Measurements from ENCODE around the gene TEP1.
A peak's percentile ranks its signal among the peaks of the same experiment; 100 is the strongest.
"Not testable (repeated sequence)": the region's sequence is repeated elsewhere in the genome, so short reads cannot be mapped to it uniquely, and the experiment has no call there.

TEP1 gene

GRCh38 chr14:20384886-20385285, 28.4 kb downstream of the TEP1 start:
- no peak for DNase-seq

- DNase-seq: no peak
Measured at GRCh38 chr14:20384321-20384720, 29.0 kb downstream of the TEP1 start.

GRCh38 chr14:20383636-20384035, 29.7 kb downstream of the TEP1 start:
- DNase-seq: no peak

DNA sequence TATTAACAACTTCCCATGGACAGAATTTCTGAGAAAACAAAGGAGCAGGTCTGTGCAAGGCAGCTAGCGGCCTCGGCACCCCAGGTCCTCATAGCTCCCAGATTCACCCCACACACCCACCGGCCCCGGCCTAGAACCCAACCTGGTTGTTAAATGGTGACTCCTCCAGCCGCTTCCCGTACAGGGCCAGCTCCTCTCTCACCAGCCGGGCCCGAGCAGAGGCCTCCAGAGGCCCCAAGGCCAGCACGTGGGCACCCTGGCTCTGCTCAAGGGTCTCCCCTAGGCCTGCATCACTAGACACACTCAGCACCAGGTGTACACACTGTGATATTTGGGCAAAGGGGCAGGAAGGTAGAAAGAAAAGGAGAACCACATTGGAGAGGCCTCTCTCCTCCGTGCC, 30.3 kb downstream of the TEP1 start:
- DNase-seq: no peak

DNA sequence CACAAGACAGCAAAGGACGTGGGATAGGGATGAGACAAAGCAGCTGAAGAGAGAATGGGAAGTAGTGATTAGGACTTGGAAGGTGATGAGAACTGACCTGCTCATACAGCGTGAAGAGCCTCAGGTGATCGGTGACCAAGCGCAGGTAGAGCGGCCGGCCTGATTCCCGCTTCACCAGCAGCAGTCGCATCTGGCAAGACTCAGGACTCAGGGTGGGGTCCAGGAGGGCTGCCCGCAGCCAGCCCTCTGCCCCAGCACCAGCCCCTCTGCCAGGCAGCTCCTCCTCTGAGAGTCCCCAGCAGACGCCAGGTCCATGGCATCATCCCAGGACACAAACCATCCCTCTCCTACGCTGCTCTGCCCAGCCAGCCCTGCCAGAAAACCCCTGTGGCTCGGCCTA, 30.8 kb downstream of the TEP1 start:
- DNase-seq: no peak

- no peak for DNase-seq
Measured at GRCh38 chr14:20381341-20381740, 32.0 kb downstream of the TEP1 start.

DNA sequence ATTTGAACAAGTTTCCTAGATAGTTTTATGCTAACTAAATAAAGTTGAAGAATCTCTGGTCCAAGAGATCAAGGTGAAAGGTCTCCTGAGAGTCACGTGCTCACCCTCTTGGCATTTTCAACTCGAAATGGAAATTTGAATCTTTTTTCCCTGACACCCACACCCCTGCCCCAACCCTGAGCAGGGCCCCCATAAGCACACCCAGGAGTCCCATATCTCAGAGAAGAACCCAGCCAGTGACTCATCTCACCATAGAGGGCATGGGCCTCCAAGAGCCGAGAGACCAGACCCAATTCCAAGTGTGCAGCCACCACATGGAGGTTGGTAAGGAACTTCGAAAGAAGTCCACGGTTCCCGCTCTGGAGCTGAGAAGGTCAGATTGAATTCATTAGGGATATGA, 32.6 kb downstream of the TEP1 start:
- no peak for DNase-seq

DNA sequence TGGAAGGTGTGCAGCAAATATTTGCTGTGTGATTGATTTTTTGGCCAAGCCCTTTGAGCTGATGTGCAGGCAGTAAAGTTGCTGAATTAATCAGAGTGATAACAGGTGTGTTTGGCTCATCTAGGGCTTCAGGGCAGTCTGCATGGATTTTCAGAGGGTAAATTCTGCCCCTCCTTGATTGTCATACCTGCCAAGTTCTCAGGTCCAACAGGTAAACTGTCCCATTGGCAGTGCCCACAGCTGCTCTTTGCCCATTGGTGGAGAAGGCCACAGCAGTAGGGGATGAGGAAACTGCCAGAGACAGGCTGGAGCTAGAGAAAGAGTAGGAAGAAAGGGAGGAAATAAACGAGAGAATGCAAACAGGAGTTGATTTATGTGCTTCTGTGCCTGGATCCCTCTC, 33.6 kb downstream of the TEP1 start:
- no peak for DNase-seq

DNA sequence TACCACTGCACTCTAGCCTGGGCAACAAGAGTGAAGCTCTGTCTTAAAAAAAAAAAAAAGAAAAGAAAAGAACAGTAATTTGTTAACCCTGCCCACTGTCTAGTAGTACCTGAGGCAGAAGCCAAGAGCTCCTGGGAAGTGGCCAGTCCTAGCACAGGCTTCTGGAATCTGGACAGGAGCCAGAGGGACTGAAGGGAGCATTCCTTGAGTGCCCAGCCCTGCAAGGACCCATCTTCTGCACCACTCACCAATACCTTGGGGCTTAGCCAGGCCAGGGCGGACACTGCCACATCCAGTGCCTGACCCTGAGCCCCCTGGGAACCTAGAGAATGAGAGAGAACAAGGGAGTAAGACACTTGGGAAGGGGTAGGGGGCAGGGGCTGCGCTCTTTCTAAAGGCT, 36.1 kb downstream of the TEP1 start:
- no peak for DNase-seq

DNA sequence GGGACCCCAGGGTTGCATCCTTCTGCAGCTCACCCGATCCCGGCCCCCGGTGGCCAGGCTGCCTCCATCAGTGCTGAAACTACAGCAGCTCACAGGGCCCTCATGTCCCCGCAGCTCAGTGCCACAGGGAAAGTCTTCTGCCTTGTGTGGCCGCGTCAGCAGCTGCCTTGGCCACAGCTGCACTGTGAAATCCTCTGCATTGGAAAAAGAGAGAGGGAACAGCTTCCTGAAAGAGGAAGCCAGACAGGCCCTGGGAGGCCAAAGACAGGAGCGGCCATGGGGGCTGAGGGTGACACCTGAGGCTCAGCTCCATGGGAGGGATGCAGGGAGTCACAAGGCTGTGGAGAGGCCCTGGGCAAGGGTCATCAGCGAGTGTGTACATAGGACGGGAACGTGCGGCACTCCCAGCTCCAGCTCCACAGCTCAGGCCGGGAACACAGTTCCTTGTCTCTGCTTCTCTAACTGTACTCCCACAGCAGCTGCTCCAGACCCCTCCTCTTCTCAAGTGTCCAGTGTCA, 37.2 kb downstream of the TEP1 start:
- no peak for DNase-seq

DNA sequence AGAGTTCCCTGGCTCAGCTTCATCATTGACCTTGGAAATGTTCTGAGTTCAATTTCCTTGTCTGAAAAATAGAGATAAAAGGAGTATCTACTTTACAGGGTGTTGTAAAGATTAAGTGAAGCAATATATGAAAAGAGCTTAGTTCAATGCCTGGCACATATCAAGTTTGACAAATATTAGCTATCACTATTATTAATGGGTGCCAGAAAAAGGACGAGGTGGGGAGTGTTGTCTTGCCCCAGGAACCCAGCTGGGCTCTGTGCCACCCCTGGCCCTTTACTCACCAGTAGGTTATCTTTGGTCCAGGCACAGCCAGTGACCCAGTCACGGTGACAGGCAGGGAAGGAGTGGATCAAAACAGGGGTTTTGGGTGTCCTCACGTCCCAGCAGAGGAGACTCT, 37.8 kb downstream of the TEP1 start:
- DNase-seq: no peak

DNA sequence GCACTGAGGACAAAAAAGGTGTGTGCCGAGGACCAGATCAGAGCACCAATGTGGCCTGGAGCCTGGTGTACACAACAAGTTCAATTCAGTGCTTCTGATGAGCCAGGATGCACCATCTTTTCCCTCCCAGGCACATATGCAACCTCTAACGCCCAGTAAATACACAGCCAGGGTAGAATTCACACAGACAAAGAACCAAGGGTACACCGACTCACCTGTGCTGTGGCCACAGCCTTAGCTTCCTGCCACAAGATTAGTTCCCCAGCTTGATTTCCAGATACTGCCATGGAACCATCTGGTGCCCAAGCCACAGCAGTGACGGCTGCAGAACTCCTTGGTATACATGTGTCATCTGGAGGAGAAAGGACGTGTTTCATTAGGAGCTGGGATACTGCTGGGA, 40.5 kb downstream of the TEP1 start:
- no peak for DNase-seq

DNA sequence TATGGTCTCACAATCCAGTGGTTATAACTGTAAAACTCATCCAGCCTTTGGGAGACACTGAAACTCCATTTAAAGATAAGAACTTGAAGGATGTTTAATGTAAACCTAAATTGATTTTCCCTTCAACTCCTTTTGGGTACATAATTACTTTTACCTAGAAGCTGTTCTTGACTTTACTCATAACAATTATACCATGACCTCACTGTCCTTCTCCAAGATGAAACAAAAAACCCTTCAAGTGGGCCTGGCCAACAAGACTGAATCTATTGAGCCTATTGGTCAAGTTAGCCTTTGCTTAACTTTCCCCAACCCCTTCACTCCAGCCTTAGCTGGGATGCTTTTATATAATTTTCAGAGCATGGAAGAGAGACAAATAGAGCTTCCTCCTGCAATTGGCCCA, 47.4 kb downstream of the TEP1 start:
- no peak for DNase-seq

DNA sequence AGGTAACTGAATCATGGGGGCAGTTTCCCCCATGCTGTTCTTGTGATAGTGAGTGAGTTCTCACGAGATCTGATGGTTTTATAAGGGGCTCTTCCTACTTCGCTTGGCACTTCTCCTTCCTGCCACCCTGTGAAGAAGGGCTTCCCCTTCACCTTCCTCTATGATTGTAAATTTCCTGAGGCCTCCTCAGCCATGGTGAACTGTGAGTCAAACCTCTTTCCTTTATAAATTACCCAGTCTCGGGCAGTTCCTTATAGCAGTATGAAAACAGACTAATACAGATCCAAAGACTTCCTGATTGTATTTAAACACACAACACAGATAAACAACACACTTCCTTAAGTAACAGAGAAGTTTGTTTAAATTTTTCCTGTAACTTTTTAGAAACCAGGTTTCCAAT, 54.8 kb downstream of the TEP1 start:
- not testable (repeated sequence) for DNase-seq

DNA sequence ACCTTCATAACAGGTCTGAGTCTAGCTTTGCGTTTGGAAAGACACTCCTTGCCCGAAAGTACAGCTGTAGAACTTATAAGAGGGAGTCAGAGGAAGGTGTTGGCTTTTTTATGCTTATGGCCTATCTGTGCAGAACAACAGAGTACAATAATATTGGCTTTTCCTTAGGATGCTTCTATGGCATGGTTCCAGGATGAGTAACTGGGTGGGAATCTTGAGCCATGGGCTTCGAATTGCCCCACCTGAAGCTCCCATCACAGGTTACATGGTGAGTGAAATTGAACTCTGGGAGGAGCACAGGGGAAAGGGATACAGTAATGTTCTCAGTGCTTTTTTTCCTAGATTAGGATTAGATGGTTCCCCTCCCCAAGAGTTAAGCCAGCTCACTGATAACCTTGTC, 56.9 kb downstream of the TEP1 start:
- no peak for DNase-seq

GRCh38 chr14:20350860-20351259, 62.4 kb downstream of the TEP1 start:
- DNase-seq: no peak

- no peak for DNase-seq
Measured at GRCh38 chr14:20350282-20350681, 63.0 kb downstream of the TEP1 start.

GRCh38 chr14:20347747-20348146, 65.6 kb downstream of the TEP1 start:
- no peak for DNase-seq

- DNase-seq: no peak
Measured at GRCh38 chr14:20346713-20347112, 66.6 kb downstream of the TEP1 start.

DNA sequence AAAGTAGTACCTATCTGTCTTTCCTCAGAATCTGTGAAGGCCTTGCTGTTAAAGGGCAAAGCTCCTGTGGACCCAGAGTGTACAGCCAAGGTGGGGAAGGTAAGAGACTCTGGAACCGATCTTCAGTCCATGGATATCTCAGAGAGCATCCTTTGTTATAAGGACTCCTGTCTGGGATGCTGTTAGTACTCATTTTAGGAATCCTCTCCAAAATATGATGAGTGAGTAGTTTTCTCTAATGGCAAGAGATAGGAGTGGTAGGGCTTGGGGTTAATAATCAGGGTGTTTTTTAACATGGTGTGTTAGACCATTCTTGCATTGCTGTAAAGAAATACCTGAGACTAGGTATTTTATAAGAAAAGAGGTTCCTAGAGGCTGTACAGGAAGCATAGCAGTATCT, 67.9 kb downstream of the TEP1 start:
- no peak for DNase-seq

DNA sequence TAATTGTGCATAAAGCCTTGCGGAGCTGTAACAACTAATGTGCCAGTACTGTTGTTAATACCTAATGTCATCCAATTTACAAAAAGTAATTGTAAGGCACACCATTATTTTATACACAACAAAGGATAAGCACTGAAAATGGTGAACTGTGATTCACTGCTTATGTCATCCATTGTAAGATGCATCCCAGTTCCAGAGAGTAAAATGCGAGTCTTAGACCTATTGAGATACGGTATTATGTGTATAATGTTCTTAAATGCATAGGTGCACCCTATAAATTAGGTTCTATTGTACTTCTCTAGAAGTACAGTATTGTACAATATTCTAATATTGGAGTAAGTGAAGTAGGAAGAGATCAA, 69.5 kb downstream of the TEP1 start:
- DNase-seq: no peak

GRCh38 chr14:20343092-20343861, 70.0 kb downstream of the TEP1 start, which contains the start of gene PARP2:
PARP2 (plus strand) TSS chr14:20343635; CDS start chr14:20343642, 7 bp downstream.
- peak; percentile 98 for DNase-seq

- no peak for DNase-seq
Measured at GRCh38 chr14:20341646-20342045, 71.7 kb downstream of the TEP1 start.

GRCh38 chr14:20341032-20341431, 72.3 kb downstream of the TEP1 start:
- not testable (repeated sequence) for DNase-seq

GRCh38 chr14:20334017-20334416, 79.3 kb downstream of the TEP1 start:
- no peak for DNase-seq

Data from activated CD4-positive, alpha-beta T cell treated with anti-CD3 and anti-CD28 coated beads for 48 hours (primary cell).